H9 (cell line): ENCODE results near the gene DPT. TPM values are rescaled to one million over a fixed set of nuclear protein-coding genes. Genes with fewer than 3 reads are reported as not detected.

Source experiments
- DNase-seq: peaks from one replicate; pipeline ENCODE4 v3.0.0-alpha.2; 2017
- H2AFZ ChIP-seq: one replicate; pipeline ENCODE4 v1.6.1; 2013; ENCODE audit warnings: mild to moderate bottlenecking, low read length, control low read depth, moderate library complexity
- H2AK5ac ChIP-seq: 2 replicates; pipeline ENCODE4 v1.6.1; 2013; ENCODE audit warnings: low read length, control low read depth, mixed read lengths; ENCODE audit not compliant: insufficient read length
- H2BK120ac ChIP-seq: one replicate; pipeline ENCODE4 v1.6.1; 2013; ENCODE audit warnings: low read depth, mild to moderate bottlenecking, low read length, control low read depth, inconsistent platforms; ENCODE audit not compliant: poor library complexity, severe bottlenecking
- H2BK12ac ChIP-seq: 2 replicates; pipeline ENCODE4 v1.6.1; 2013; ENCODE audit warnings: low read length, control low read depth, mixed read lengths, low read depth; ENCODE audit not compliant: insufficient read length
- H2BK15ac ChIP-seq: 2 replicates; pipeline ENCODE4 v1.6.1; 2013; ENCODE audit warnings: low read depth, low read length, control low read depth
- H2BK20ac ChIP-seq: one replicate; pipeline ENCODE4 v1.6.1; 2013; ENCODE audit warnings: low read depth, mild to moderate bottlenecking, low read length, control low read depth, inconsistent platforms; ENCODE audit not compliant: poor library complexity, severe bottlenecking
- H2BK5ac ChIP-seq: 2 replicates; pipeline ENCODE4 v1.6.1; 2013; ENCODE audit warnings: low read length, control low read depth, mixed read lengths; ENCODE audit not compliant: insufficient read length
- H3K14ac ChIP-seq: 2 replicates; pipeline ENCODE4 v1.6.1; 2013; ENCODE audit warnings: low read length, control low read depth; ENCODE audit not compliant: insufficient read depth
- H3K18ac ChIP-seq: 2 replicates; pipeline ENCODE4 v1.6.1; 2013; ENCODE audit warnings: low read depth, mild to moderate bottlenecking, mixed read lengths, low read length, control low read depth; ENCODE audit not compliant: insufficient read length
- H3K23ac ChIP-seq: 2 replicates; pipeline ENCODE4 v1.6.1; 2013; ENCODE audit warnings: low read length, control low read depth, mixed read lengths, low read depth; ENCODE audit not compliant: insufficient read length
- H3K23me2 ChIP-seq: 2 replicates; pipeline ENCODE4 v1.6.1; 2013; ENCODE audit warnings: low read depth, mild to moderate bottlenecking, mixed read lengths, low read length, control low read depth; ENCODE audit not compliant: insufficient read length, poor library complexity, severe bottlenecking
- H3K27ac ChIP-seq: 2 replicates; pipeline ENCODE4 v1.5.1; 2013; ENCODE audit warnings: low read length, control low read depth, mixed read lengths, low read depth; ENCODE audit not compliant: insufficient read length
- H3K27me3 ChIP-seq: 2 replicates; pipeline ENCODE4 v1.6.1; 2013; ENCODE audit warnings: low read length, control low read depth, inconsistent platforms; ENCODE audit not compliant: insufficient read depth
- H3K4ac ChIP-seq: 2 replicates; pipeline ENCODE4 v1.6.1; 2013; ENCODE audit warnings: low read depth, mild to moderate bottlenecking, control low read depth, inconsistent platforms, low read length, moderate library complexity
- H3K4me1 ChIP-seq: 2 replicates; pipeline ENCODE4 v1.6.1; 2013; ENCODE audit warnings: low read length, control low read depth, inconsistent platforms; ENCODE audit not compliant: insufficient read depth
- H3K4me2 ChIP-seq: 2 replicates; pipeline ENCODE4 v1.6.1; 2013; ENCODE audit warnings: low read length, control low read depth, mixed read lengths; ENCODE audit not compliant: insufficient read length, insufficient read depth
- H3K56ac ChIP-seq: 2 replicates; pipeline ENCODE4 v1.6.1; 2013; ENCODE audit warnings: low read depth, mild to moderate bottlenecking, mixed read lengths, low read length, control low read depth; ENCODE audit not compliant: insufficient read length
- H3K79me1 ChIP-seq: 2 replicates; pipeline ENCODE4 v1.6.1; 2013; ENCODE audit warnings: low read depth, mild to moderate bottlenecking, moderate library complexity, low read length, control low read depth, inconsistent platforms; ENCODE audit not compliant: insufficient read depth, poor library complexity, severe bottlenecking
- H3K79me2 ChIP-seq: 2 replicates; pipeline ENCODE4 v1.6.1; 2013; ENCODE audit warnings: low read length, control low read depth, inconsistent platforms; ENCODE audit not compliant: insufficient read depth
- H3K9ac ChIP-seq: 2 replicates; pipeline ENCODE4 v1.6.1; 2013; ENCODE audit warnings: low read length, control low read depth, mixed read lengths; ENCODE audit not compliant: insufficient read length; ENCODE audit errors: extremely low read depth
- H3K9me3 ChIP-seq: one replicate; pipeline ENCODE4 v1.6.1; 2013; ENCODE audit warnings: low read depth, low read length, inconsistent platforms; ENCODE audit not compliant: control insufficient read depth
- H3T11ph ChIP-seq: one replicate; pipeline ENCODE4 v1.6.1; 2013; ENCODE audit warnings: mild to moderate bottlenecking, low read length, control low read depth, inconsistent platforms
- H4K20me1 ChIP-seq: one replicate; pipeline ENCODE4 v1.6.1; 2013; ENCODE audit not compliant: control insufficient read depth, insufficient read length, insufficient read depth
- H4K5ac ChIP-seq: 2 replicates; pipeline ENCODE4 v1.6.1; 2013; ENCODE audit warnings: low read depth, mild to moderate bottlenecking, mixed read lengths, low read length, control low read depth; ENCODE audit not compliant: insufficient read length
- H4K8ac ChIP-seq: replicated peaks from 2 replicates; pipeline ENCODE4 v1.6.1; 2013; ENCODE audit warnings: low read length, control low read depth, mixed read lengths, low read depth; ENCODE audit not compliant: insufficient read length
- H4K91ac ChIP-seq: 2 replicates; pipeline ENCODE4 v1.6.1; 2013; ENCODE audit warnings: low read depth, mild to moderate bottlenecking, moderate library complexity, mixed read lengths, low read length, control low read depth; ENCODE audit not compliant: insufficient read length
- H3K27ac Mint-ChIP-seq, 3 experiments: 2 replicates in 2 of 3; 3 replicates in 1 of 3; pipeline ENCODE4 v1.8.0; 2020 to 2021; ENCODE audit warnings: mixed read lengths in 3 of 3, mild to moderate bottlenecking in 1 of 3, moderate library complexity in 1 of 3
- H3K27me3 Mint-ChIP-seq: 2 replicates; pipeline ENCODE4 v1.8.0; 2021; ENCODE audit warnings: low read depth, mild to moderate bottlenecking, moderate library complexity, mixed read lengths
- H3K36me3 Mint-ChIP-seq, 3 experiments: 2 replicates in 2 of 3; 3 replicates in 1 of 3; pipeline ENCODE4 v1.8.0; 2020 to 2021; ENCODE audit warnings: low read depth in 3 of 3, mixed read lengths in 3 of 3; ENCODE audit not compliant: insufficient read depth in 1 of 3
- H3K4me1 Mint-ChIP-seq, 2 experiments: 2 replicates each; pipeline ENCODE4 v1.8.0; 2020; ENCODE audit warnings: mixed read lengths in 2 of 2
- H3K4me3 Mint-ChIP-seq, 2 experiments: 2 replicates in 1 of 2; 3 replicates in 1 of 2; pipeline ENCODE4 v1.8.0; 2020 to 2021; ENCODE audit warnings: mild to moderate bottlenecking in 2 of 2, mixed read lengths in 2 of 2, moderate library complexity in 1 of 2
- H3K9me3 Mint-ChIP-seq, 2 experiments: 2 replicates in 1 of 2; 3 replicates in 1 of 2; pipeline ENCODE4 v1.8.0; 2020; ENCODE audit warnings: mild to moderate bottlenecking in 2 of 2, mixed read lengths in 2 of 2, moderate library complexity in 1 of 2
- WGBS: extraction: QIAGEN DNeasy Blood & Tissue Kit; methylation state at CpG from one replicate; pipeline ENCODE4 v1.1.7; 2013; ENCODE audit warnings: missing lambda C conversion rate, low lambda C conversion rate, mixed read lengths; ENCODE audit not compliant: insufficient read length; ENCODE audit errors: extremely low coverage; 5-methylcytosine and 5-hydroxymethylcytosine counted together
- total RNA-seq: library from RNA; stranded (reverse); gene quantifications from 2 replicates; pipeline ENCODE4 v1.2.1, GENCODE V29; 2021
- TF ChIP-seq, protein P1 (sequence below): fragments of 200-600 bp; sonication (generic); conservative IDR thresholded peaks from 3 replicates; pipeline ENCODE4 v1.8.0; 2021; ENCODE audit warnings: antibody characterized with exemption, mild to moderate bottlenecking

Gene DPT
- total RNA-seq, 1 experiment from 2014 or later, result not detected

DNA sequence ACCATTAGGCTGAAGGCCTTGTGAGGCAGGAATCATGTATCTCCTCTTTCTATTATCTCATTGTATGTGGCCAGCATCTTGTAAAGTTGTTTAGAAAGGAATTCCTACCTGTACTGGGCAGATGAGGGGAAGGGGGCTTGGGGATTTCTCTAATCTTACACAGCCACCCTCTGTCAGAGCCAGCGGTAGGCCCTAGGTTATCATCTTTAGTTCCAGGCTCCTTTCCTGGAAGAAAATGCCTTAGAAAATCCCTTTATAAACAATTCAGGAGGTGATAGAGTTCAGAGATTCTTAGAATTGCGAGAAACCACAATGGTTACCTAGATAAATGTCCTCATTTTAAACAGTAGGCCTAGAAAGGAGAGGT is 35.2 kb downstream of the DPT start:
- peaks cover 8 to 12% of the 10 kb centered on the region in 2 experiments for H3K4me1 Mint-ChIP-seq
- Histone ChIP-seq H3K4me1 (no peaks in the 10 kb centered on the region), H2BK120ac (no peak overlapping the region), H2AK5ac (no peak overlapping the region), H3K18ac (no peak overlapping the region), H3K23ac (no peak overlapping the region), H4K20me1 (no peaks in the 10 kb centered on the region), H3K79me1 (no peaks in the 10 kb centered on the region), H4K91ac (no peak overlapping the region), H3K23me2 (no peaks in the 10 kb centered on the region), H2BK15ac (no peak overlapping the region), H3K9ac (no peak overlapping the region), H2AFZ (no peak overlapping the region), H3T11ph (no peak overlapping the region), H3K27ac (no peak overlapping the region), H3K56ac (no peak overlapping the region), H2BK5ac (no peak overlapping the region), H3K79me2 (no peaks in the 10 kb centered on the region), H3K9me3 (no peaks in the 10 kb centered on the region), H4K8ac (no peak overlapping the region), H3K4ac (no peak overlapping the region), H3K14ac (no peak overlapping the region), H3K27me3 (no peaks in the 10 kb centered on the region), H2BK12ac (no peak overlapping the region), H2BK20ac (no peak overlapping the region), H3K4me2 (no peak overlapping the region), H4K5ac (no peak overlapping the region)
- H3K36me3 Mint-ChIP-seq, result no peaks in the 10 kb centered on the region
- DNase-seq, result no peak
- WGBS, result no CpG with 5 or more reads among the region's 2 CpGs
- no peaks in the 10 kb centered on the region; the same call in 1 of the 2 replicates for H3K27me3 Mint-ChIP-seq
- H3K4me3 Mint-ChIP-seq, result no peak overlapping the region
- H3K9me3 Mint-ChIP-seq, result no peaks in the 10 kb centered on the region
- TF ChIP-seq, protein P1, sequence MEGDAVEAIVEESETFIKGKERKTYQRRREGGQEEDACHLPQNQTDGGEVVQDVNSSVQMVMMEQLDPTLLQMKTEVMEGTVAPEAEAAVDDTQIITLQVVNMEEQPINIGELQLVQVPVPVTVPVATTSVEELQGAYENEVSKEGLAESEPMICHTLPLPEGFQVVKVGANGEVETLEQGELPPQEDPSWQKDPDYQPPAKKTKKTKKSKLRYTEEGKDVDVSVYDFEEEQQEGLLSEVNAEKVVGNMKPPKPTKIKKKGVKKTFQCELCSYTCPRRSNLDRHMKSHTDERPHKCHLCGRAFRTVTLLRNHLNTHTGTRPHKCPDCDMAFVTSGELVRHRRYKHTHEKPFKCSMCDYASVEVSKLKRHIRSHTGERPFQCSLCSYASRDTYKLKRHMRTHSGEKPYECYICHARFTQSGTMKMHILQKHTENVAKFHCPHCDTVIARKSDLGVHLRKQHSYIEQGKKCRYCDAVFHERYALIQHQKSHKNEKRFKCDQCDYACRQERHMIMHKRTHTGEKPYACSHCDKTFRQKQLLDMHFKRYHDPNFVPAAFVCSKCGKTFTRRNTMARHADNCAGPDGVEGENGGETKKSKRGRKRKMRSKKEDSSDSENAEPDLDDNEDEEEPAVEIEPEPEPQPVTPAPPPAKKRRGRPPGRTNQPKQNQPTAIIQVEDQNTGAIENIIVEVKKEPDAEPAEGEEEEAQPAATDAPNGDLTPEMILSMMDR, result no peak
- H3K27ac Mint-ChIP-seq, result no peak overlapping the region; a peak in 1 of 7 replicates
